Activated CD4-positive, alpha-beta T cell treated with anti-CD3 and anti-CD28 coated beads, Interleukin-2, amount 50 U/mL, for 48 hours (primary cell): ENCODE data around the gene SETDB2.
A peak's percentile ranks its signal among the peaks of the same experiment; 100 is the strongest.

Experiments used
- DNase-seq, 2 experiments: peaks; one replicate each; pipeline ENCODE4 v3.0.0-alpha.2; 2020

The SETDB2 gene

GRCh38 chr13:49472186-49472585, 28.1 kb downstream of the SETDB2 start:
- DNase-seq, result no peak

GRCh38 chr13:49476529-49476928, 32.5 kb downstream of the SETDB2 start:
- DNase-seq, result no peak

GRCh38 chr13:49481788-49482187, 37.7 kb downstream of the SETDB2 start:
- DNase-seq, result no peak

GRCh38 chr13:49488563-49488962, 44.5 kb downstream of the SETDB2 start:
- no peak for DNase-seq

- DNase-seq, result no peak
These were observed 50.6 kb downstream of the SETDB2 start for GRCh38 chr13:49494645-49495044.

GRCh38 chr13:49495783-49496762, 52.0 kb downstream of the SETDB2 start, which contains the start of gene PHF11:
Gene PHF11, plus strand, starts transcription at chr13:49495953. Its CDS starts 49 bp downstream, at chr13:49496002.
- peak; percentile 87 to 91 for DNase-seq

- peak; percentile 51 to 64 for DNase-seq
These were observed 52.8 kb downstream of the SETDB2 start for GRCh38 chr13:49496837-49497236.

GRCh38 chr13:49497272-49497671, 53.2 kb downstream of the SETDB2 start:
- peak in 1 of 2 experiments; percentile 4 for DNase-seq

GRCh38 chr13:49498206-49498605, 54.1 kb downstream of the SETDB2 start:
- no peak for DNase-seq

GRCh38 chr13:49499889-49500660, 56.0 kb downstream of the SETDB2 start:
- no peak for DNase-seq

- DNase-seq, result no peak
These were observed 58.9 kb downstream of the SETDB2 start for GRCh38 chr13:49502954-49503353.

GRCh38 chr13:49503951-49504350, 59.9 kb downstream of the SETDB2 start:
- DNase-seq, result no peak

GRCh38 chr13:49512578-49512977, 68.5 kb downstream of the SETDB2 start:
- DNase-seq, result no peak

GRCh38 chr13:49516467-49516866, 72.4 kb downstream of the SETDB2 start:
- no peak for DNase-seq

- no peak for DNase-seq
These were observed 73.4 kb downstream of the SETDB2 start for GRCh38 chr13:49517461-49517860.

GRCh38 chr13:49521224-49521623, 77.2 kb downstream of the SETDB2 start:
- no peak for DNase-seq

GRCh38 chr13:49524740-49525501, 80.8 kb downstream of the SETDB2 start:
- no peak for DNase-seq

- no peak for DNase-seq
These were observed 83.0 kb downstream of the SETDB2 start for GRCh38 chr13:49527123-49527522.

- no peak for DNase-seq
These were observed 84.1 kb downstream of the SETDB2 start for GRCh38 chr13:49528161-49528560.

GRCh38 chr13:49530457-49530856, 86.4 kb downstream of the SETDB2 start:
- no peak for DNase-seq

GRCh38 chr13:49532593-49532992, 88.5 kb downstream of the SETDB2 start:
- no peak for DNase-seq

GRCh38 chr13:49533011-49533410, 88.9 kb downstream of the SETDB2 start:
- no peak for DNase-seq
